A673 (cell line): ENCODE results near the gene SKA2. TPM values are rescaled to one million over a fixed set of nuclear protein-coding genes. Genes with fewer than 3 reads are reported as not detected.

ENCODE experiments used
- BruUV-seq: library from RNA; stranded (reverse); fragments of 400-500 nt; replicated peaks from 2 replicates; lab custom pipeline; 2021; lab: Mats Ljungman, UMichigan
- CTCF ChIA-PET: fragments of 300-600 bp; sonication (Branson Sonifier 250); formaldehyde crosslinking; loops from one replicate; lab custom pipeline; 2022; ENCODE audit warnings: antibody characterized with exemption; lab: Charles Lee
- POLR2A ChIA-PET: fragments of 300-600 bp; sonication (Branson Sonifier 250); formaldehyde crosslinking; loops from one replicate; lab custom pipeline; 2022; ENCODE audit warnings: antibody characterized with exemption; ENCODE audit not compliant: low non-redundant PET; lab: Charles Lee
- DNase-seq: peaks from one replicate; pipeline ENCODE4 v3.0.0-alpha.2; 2015; ENCODE audit warnings: low spot score
- H3K27ac ChIP-seq: fragments of 200-600 bp; sonication (generic); 2 replicates; pipeline ENCODE4 v1.5.1; 2016; ENCODE audit warnings: mixed run types, low read depth, mild to moderate bottlenecking, mixed read lengths, antibody characterized with exemption, low read length; ENCODE audit not compliant: poor library complexity, severe bottlenecking
- H3K27me3 ChIP-seq: fragments of 200-600 bp; sonication (generic); replicated peaks from 2 replicates; pipeline ENCODE4 v1.6.1; 2017; ENCODE audit warnings: mixed run types, low read depth, mild to moderate bottlenecking, mixed read lengths, antibody characterized with exemption, low read length; ENCODE audit not compliant: insufficient read depth, poor library complexity
- H3K36me3 ChIP-seq: fragments of 200-600 bp; sonication (generic); 2 replicates; pipeline ENCODE4 v1.6.1; 2016; ENCODE audit warnings: mixed run types, mild to moderate bottlenecking, mixed read lengths, antibody characterized with exemption, low read length; ENCODE audit not compliant: insufficient read depth, poor library complexity, severe bottlenecking
- H3K4me1 ChIP-seq: fragments of 200-600 bp; sonication (generic); 2 replicates; pipeline ENCODE4 v1.6.1; 2017; ENCODE audit warnings: mixed run types, mild to moderate bottlenecking, mixed read lengths, antibody characterized with exemption, low read length; ENCODE audit not compliant: insufficient read depth, poor library complexity, severe bottlenecking
- H3K4me3 ChIP-seq: fragments of 200-600 bp; sonication (generic); 2 replicates; pipeline ENCODE4 v1.5.1; 2016; ENCODE audit warnings: low read depth, mixed run types, mild to moderate bottlenecking, mixed read lengths, low read length; ENCODE audit not compliant: poor library complexity, severe bottlenecking
- H3K9me3 ChIP-seq: fragments of 200-600 bp; sonication (generic); 2 replicates; pipeline ENCODE4 v1.6.1; 2016; ENCODE audit warnings: mixed run types, low read depth, mild to moderate bottlenecking, mixed read lengths, antibody characterized with exemption, low read length; ENCODE audit not compliant: poor library complexity, severe bottlenecking
- CTCF ChIP-seq: fragments of 300-800, 200-600 bp; sonication (generic); conservative IDR thresholded peaks from 2 replicates; pipeline ENCODE4 v1.5.1; 2017; ENCODE audit warnings: low read depth, mild to moderate bottlenecking, antibody characterized with exemption, low read length, moderate library complexity, mixed read lengths
- EZH2 ChIP-seq: fragments of 200-600 bp; sonication (generic); IDR thresholded peaks from 2 replicates; pipeline ENCODE4 v1.6.1; 2017; ENCODE audit warnings: borderline replicate concordance, low read depth, mild to moderate bottlenecking, mixed read lengths, antibody characterized with exemption, low read length; ENCODE audit not compliant: poor library complexity, severe bottlenecking
- intact Hi-C: fragments of 100-400 bp; cut with micrococcal nuclease; formaldehyde crosslinking; loops from one replicate; pipeline ENCODE4 v1.10.0; 2022; ENCODE audit not compliant: unreplicated experiment
- total RNA-seq: library from RNA; stranded (reverse); gene quantifications from 2 replicates; pipeline ENCODE4 v1.2.3, GENCODE V29; 2021

SKA2 gene
- total RNA-seq, 1 experiment from 2014 or later: 127 TPM

- H3K36me3 ChIP-seq: peaks cover 7% of the 10 kb centered on the region
- ChIA-PET CTCF (no interaction called here), POLR2A (interaction anchor here (0.5 kb wide), 1 partner anchor 243 kb away, joined by 7 read pairs; no protein-coding TSS in a partner anchor)
- no peaks in the 10 kb centered on the region for H3K9me3 ChIP-seq
- no peak for TF ChIP-seq EZH2
- no peak for TF ChIP-seq CTCF
- no peak for DNase-seq
- H3K4me1 ChIP-seq: no peaks in the 10 kb centered on the region
- no peak overlapping the region for H3K27ac ChIP-seq
- H3K4me3 ChIP-seq: no peak overlapping the region
- intact Hi-C loops: no loop called here
- BruUV-seq: no TSS peak
- no peaks in the 10 kb centered on the region for H3K27me3 ChIP-seq
These were observed 85.1 kb downstream of the SKA2 start for GRCh38 chr17:59069856-59070255.

DNA sequence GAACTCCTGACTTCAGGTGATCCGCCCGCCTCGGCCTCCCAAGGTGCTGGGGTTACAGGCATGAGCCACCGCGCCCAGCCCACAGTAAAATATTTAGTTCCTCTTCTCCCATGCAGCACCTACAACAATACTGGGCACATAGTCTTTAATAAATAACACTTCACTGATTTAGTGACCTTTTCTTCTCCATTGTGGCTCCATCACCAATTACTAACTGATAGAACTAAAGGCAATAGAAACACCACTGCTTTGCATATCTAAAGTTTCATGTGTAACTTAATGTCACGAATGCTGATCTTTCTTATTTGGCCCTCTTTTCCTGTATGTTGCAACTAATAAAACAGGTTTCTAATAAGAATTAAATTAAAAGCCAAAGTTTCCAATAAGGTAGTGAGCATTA is 87.2 kb downstream of the SKA2 start:
- intact Hi-C loops: no loop called here
- ChIA-PET POLR2A (no interaction called here), CTCF (no interaction called here)
- no peak overlapping the region for H3K4me3 ChIP-seq
- DNase-seq: no peak
- no peak overlapping the region for H3K27ac ChIP-seq
- no peak for TF ChIP-seq CTCF
- TF ChIP-seq EZH2: no peak
- BruUV-seq: no TSS peak
- no peaks in the 10 kb centered on the region for H3K9me3 ChIP-seq
- no peaks in the 10 kb centered on the region for H3K36me3 ChIP-seq
- no peaks in the 10 kb centered on the region for H3K4me1 ChIP-seq
- H3K27me3 ChIP-seq: no peaks in the 10 kb centered on the region

GRCh38 chr17:59067340-59067739 is 87.6 kb downstream of the SKA2 start:
- ChIA-PET POLR2A (no interaction called here), CTCF (no interaction called here)
- intact Hi-C loops: no loop called here
- Histone ChIP-seq H3K27ac (no peak overlapping the region), H3K9me3 (no peaks in the 10 kb centered on the region), H3K27me3 (no peaks in the 10 kb centered on the region), H3K4me1 (no peaks in the 10 kb centered on the region), H3K36me3 (no peaks in the 10 kb centered on the region), H3K4me3 (no peak overlapping the region)
- TF ChIP-seq CTCF (no peak), EZH2 (no peak)
- DNase-seq: no peak
- no TSS peak for BruUV-seq
